HG02623 (cell line): ENCODE data around the gene ZNF420.

Source experiments
- ATAC-seq: cut with Tn5 transposase; IDR thresholded peaks from one replicate; pipeline ENCODE4 v1.9.1; 2021; ENCODE audit warnings: moderate library complexity; ENCODE audit not compliant: unreplicated experiment

ZNF420 gene

DNA sequence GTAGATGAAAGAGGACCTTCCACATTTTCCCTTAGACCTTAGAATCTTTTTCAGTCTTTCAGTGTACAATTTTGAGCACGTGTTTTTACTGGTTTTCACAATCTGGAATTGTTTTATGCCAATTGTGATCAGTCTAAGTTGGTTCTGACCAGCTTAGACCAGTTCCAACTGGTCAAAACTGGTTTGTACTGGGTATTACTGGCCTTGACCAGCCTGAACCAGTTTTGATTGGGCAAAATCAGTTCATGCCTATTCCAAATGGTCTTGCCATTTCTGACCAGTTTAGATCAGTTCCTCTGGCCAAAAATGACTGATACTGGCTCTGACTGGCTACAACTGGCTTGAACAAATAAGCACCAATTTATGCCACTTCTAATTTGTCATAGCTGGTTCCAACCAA, 57.9 kb downstream of the ZNF420 start:
- ATAC-seq = no peak

DNA sequence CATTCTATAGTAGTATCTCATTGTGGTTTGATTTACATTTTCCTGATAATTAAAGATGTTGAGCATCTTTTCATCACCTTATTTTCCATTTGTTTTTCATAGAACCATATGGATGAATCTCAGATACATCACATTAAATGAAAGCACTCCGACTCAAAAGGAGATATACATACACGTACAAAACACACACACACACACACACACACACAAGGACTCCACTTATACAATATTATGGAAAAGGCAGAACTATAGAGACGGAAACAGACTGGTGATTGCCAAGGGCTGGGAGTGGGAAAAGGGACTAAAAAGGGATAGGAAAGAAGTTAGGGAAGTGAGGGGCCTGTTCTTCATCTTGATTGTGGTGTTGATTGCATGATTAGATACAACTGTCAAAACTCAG, 70.0 kb downstream of the ZNF420 start:
- no peak for ATAC-seq

- no peak for ATAC-seq
Observed at GRCh38 chr19:37160153-37160552, 81.9 kb downstream of the ZNF420 start.

GRCh38 chr19:37165635-37166034, 87.4 kb downstream of the ZNF420 start:
- no peak for ATAC-seq

GRCh38 chr19:37172368-37173366, 94.4 kb downstream of the ZNF420 start, which contains the start of gene ZNF585A:
ZNF585A (minus strand) TSS chr19:37172695; CDS start chr19:37169910, 2,785 bp downstream.
- ATAC-seq = peak; percentile 96
